AG04450 (cell line): Measurements from ENCODE around the gene ZNF814. TPM values are rescaled to one million over a fixed set of nuclear protein-coding genes. Genes with fewer than 3 reads are reported as not detected.
"Not testable (repeated sequence)": the region's sequence is repeated elsewhere in the genome, so short reads cannot be mapped to it uniquely, and the experiment has no call there.

Experiments used
- CTCF ChIA-PET: fragments of 300-600, 350-600 bp; formaldehyde crosslinking; extraction: SDS; loops from one replicate; lab custom pipeline; 2022; ENCODE audit warnings: antibody characterized with exemption, inconsistent platforms; lab: Charles Lee
- POLR2A ChIA-PET: fragments of 350-600 bp; formaldehyde crosslinking; extraction: SDS; loops from one replicate; lab custom pipeline; 2021; ENCODE audit warnings: antibody characterized with exemption, inconsistent platforms; lab: Yijun Ruan, JAX
- DNase-seq: peaks from one replicate; pipeline ENCODE4 v3.0.0-alpha.2; 2011; ENCODE audit warnings: low read depth, low spot score
- H3K27ac ChIP-seq: one replicate; pipeline ENCODE4 v1.5.1; 2012; ENCODE audit warnings: low read depth, low read length, control low read depth
- H3K27me3 ChIP-seq: one replicate; pipeline ENCODE4 v1.6.0; 2012; ENCODE audit warnings: low read length; ENCODE audit not compliant: control insufficient read depth, insufficient read depth
- H3K4me3 ChIP-seq: 2 replicates; pipeline ENCODE4 v1.5.1; 2011; ENCODE audit warnings: mild to moderate bottlenecking, low read depth, low read length, control low read depth
- H3K9me3 ChIP-seq: 2 replicates; pipeline ENCODE4 v1.5.1; 2012; ENCODE audit warnings: low read length; ENCODE audit not compliant: control insufficient read depth, insufficient read depth
- CTCF ChIP-seq: IDR thresholded peaks from 2 replicates; pipeline ENCODE4 v1.5.1; 2011; ENCODE audit warnings: low read depth, low read length, control low read depth, inconsistent platforms
- polyA plus RNA-seq: library from polyadenylated mRNA; depleted of rRNA; stranded (reverse); fragments of >200 nt; gene quantifications from 2 replicates; pipeline ENCODE4 v1.2.3, GENCODE V29; 2011

The ZNF814 gene
- polyA plus RNA-seq, 1 experiment = 5.6 TPM

GRCh38 chr19:57916168-57916995 is 27.5 kb upstream of the ZNF814 start, which contains the start of gene ZNF417:
Gene ZNF417, minus strand, starts transcription at chr19:57916592. Its CDS starts 181 bp downstream, at chr19:57916411.
- ChIA-PET POLR2A (interaction anchor here (0.6 to 1.1 kb wide), 7 partner anchors 19 to 511 kb away, joined by 3 to 11 read pairs (median 4); partner anchors contain the start of genes ZNF418, ZNF586 and ZNF606), CTCF (interaction anchor here (0.7 to 2.6 kb wide), 5 partner anchors 9 to 483 kb away, joined by 3 to 7 read pairs (median 4); partner anchors contain the start of gene ZNF418)
- peak within 1 kb of the TSS; percentile 57 for H3K27ac ChIP-seq
- peaks cover 19% of the 10 kb centered on the region for H3K9me3 ChIP-seq
- peak; percentile 88 for DNase-seq
- peak; percentile 47 for TF ChIP-seq CTCF
- H3K27me3 ChIP-seq = not testable (repeated sequence)
- H3K4me3 ChIP-seq = peak within 1 kb of the TSS; percentile 79

- H3K9me3 ChIP-seq = peaks cover 20% of the 10 kb centered on the region
- H3K4me3 ChIP-seq = no peak overlapping the region
- no peak overlapping the region for H3K27ac ChIP-seq
- ChIA-PET POLR2A (no interaction called here), CTCF (interaction anchor here (0.6 to 1.4 kb wide), 2 partner anchors 11 to 314 kb away, joined by 3 to 5 read pairs; partner anchors contain the start of gene ZNF544)
- TF ChIP-seq CTCF = no peak
- H3K27me3 ChIP-seq = no peaks in the 10 kb centered on the region
- DNase-seq = no peak
Measured at GRCh38 chr19:57914531-57914930, 25.7 kb upstream of the ZNF814 start.

DNA sequence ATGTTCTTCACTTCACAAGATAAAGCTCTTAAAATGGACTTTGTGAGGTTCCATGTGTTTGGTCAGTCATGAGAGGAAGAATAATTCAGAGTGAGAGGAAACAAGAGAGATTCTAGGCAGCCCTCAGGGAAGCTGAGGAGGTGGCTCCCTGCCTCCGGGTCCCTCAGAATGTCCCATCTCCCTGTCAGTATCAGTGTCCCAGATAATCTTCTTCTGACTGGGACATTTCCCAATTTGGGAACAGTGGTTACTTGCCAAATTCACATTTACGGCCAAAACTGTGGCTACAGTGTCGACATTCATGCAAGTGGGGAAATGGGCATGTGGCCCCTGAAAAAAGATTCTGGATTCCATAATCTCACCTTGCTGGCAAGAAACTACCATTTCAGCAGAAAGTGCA is 18.6 kb upstream of the ZNF814 start:
- CTCF ChIA-PET = interaction anchor here (0.9 to 1.2 kb wide), 2 partner anchors 10 to 19 kb away, joined by 3 to 4 read pairs; no protein-coding TSS in a partner anchor
- Histone ChIP-seq H3K4me3 (no peak overlapping the region), H3K9me3 (peaks cover 38% of the 10 kb centered on the region), H3K27me3 (no peaks in the 10 kb centered on the region), H3K27ac (no peak overlapping the region)
- no peak for TF ChIP-seq CTCF
- DNase-seq = no peak
- POLR2A ChIA-PET = no interaction called here

DNA sequence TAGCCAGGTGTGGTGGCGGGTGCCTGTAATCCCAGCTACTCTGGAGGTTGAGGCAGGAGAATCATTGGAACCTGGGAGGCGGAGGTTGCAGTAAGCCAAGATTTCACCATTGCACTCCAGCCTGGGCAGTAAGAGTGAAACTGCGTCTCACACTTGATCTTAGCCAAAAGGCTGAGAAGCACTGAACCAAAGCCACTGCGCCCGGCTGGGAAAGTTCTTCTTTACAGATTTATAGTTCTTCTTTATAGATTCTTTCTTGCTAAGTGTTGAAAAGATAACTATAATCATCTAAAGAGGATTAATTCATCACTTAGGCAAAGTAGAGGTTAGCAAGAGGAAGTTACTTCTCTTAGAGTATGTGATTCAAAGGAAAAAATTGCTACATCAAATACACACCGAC is 16.4 kb upstream of the ZNF814 start:
- no peak for DNase-seq
- TF ChIP-seq CTCF = no peak
- Histone ChIP-seq H3K27me3 (no peaks in the 10 kb centered on the region), H3K4me3 (no peak overlapping the region), H3K27ac (no peak overlapping the region), H3K9me3 (peaks cover 28% of the 10 kb centered on the region)
- POLR2A ChIA-PET = no interaction called here
- CTCF ChIA-PET = no interaction called here

GRCh38 chr19:57903618-57904184 is 14.9 kb upstream of the ZNF814 start:
- Histone ChIP-seq H3K4me3 (no peak overlapping the region), H3K27ac (no peak overlapping the region), H3K27me3 (no peaks in the 10 kb centered on the region), H3K9me3 (peaks cover 28% of the 10 kb centered on the region)
- DNase-seq = no peak
- TF ChIP-seq CTCF = no peak
- ChIA-PET CTCF (interaction anchor here (1.0 to 1.9 kb wide), 2 partner anchors 11 to 13 kb away, joined by 4 to 5 read pairs; partner anchors contain the start of gene ZNF417), POLR2A (interaction anchor here (0.6 kb wide), 1 partner anchor 31 kb away, joined by 3 read pairs; no protein-coding TSS in a partner anchor)
